DOHH2 (cell line): ENCODE results near the gene SLC6A2.

Experiments
- H3F3A ChIP-seq: fragments of 200-600 bp; sonication (generic), shearing (Covaris generic); 2 replicates; pipeline ENCODE4 v1.6.0; 2016; ENCODE audit warnings: antibody characterized with exemption, mild to moderate bottlenecking; ENCODE audit not compliant: control insufficient read depth, insufficient read depth
- H3K27ac ChIP-seq: fragments of 200-600 bp; sonication (generic); 2 replicates; pipeline ENCODE4 v1.5.1; 2014; ENCODE audit warnings: low read depth, mild to moderate bottlenecking, low read length, moderate library complexity
- H3K27me3 ChIP-seq: fragments of 200-600 bp; sonication (generic); 2 replicates; pipeline ENCODE4 v1.6.1; 2014; ENCODE audit warnings: mild to moderate bottlenecking, low read length, mixed read lengths; ENCODE audit not compliant: control insufficient read depth
- H3K36me3 ChIP-seq: fragments of 200-600 bp; sonication (generic); 2 replicates; pipeline ENCODE4 v1.6.1; 2014; ENCODE audit warnings: mild to moderate bottlenecking, low read length, moderate library complexity, mixed read lengths; ENCODE audit not compliant: control insufficient read depth
- H3K4me1 ChIP-seq: fragments of 200-600 bp; sonication (generic); 2 replicates; pipeline ENCODE4 v1.6.1; 2014; ENCODE audit warnings: mild to moderate bottlenecking, low read length, mixed read lengths; ENCODE audit not compliant: control insufficient read depth
- H3K4me2 ChIP-seq: fragments of 200-600 bp; sonication (generic); 2 replicates; pipeline ENCODE4 v1.6.0; 2014; ENCODE audit warnings: mild to moderate bottlenecking, low read length, moderate library complexity
- H3K4me3 ChIP-seq: fragments of 200-600 bp; sonication (generic); 2 replicates; pipeline ENCODE4 v1.5.1; 2014; ENCODE audit warnings: mild to moderate bottlenecking, low read length, mixed read lengths
- H3K79me2 ChIP-seq: fragments of 200-600 bp; sonication (generic); 2 replicates; pipeline ENCODE4 v1.6.1; 2014; ENCODE audit warnings: mild to moderate bottlenecking, low read length, mixed read lengths; ENCODE audit not compliant: control insufficient read depth
- H3K9me2 ChIP-seq: fragments of 200-600 bp; sonication (generic); replicated peaks from 2 replicates; pipeline ENCODE4 v1.6.1; 2014; ENCODE audit warnings: mild to moderate bottlenecking, low read length, mixed read lengths; ENCODE audit not compliant: control insufficient read depth
- H3K9me3 ChIP-seq: fragments of 200-600 bp; sonication (generic); 2 replicates; pipeline ENCODE4 v1.6.1; 2014; ENCODE audit warnings: antibody characterized with exemption, low read length, mixed read lengths; ENCODE audit not compliant: control insufficient read depth, insufficient read depth
- H4K20me1 ChIP-seq: fragments of 200-600 bp; sonication (generic); 2 replicates; pipeline ENCODE4 v1.6.0; 2014; ENCODE audit warnings: low read depth, mild to moderate bottlenecking, antibody characterized with exemption, low read length, moderate library complexity; ENCODE audit not compliant: control insufficient read depth, insufficient read depth
- EZH2phosphoT487 ChIP-seq: fragments of 200-600 bp; sonication (generic); IDR thresholded peaks from 2 replicates; pipeline ENCODE4 v1.6.1; 2017; ENCODE audit warnings: borderline replicate concordance, mild to moderate bottlenecking, antibody characterized with exemption, low read length, moderate library complexity, mixed read lengths
- TF ChIP-seq, protein P1 (sequence below): fragments of 200-600 bp; sonication (generic); IDR thresholded peaks from one replicate; pipeline ENCODE4 v1.5.1; 2014; ENCODE audit warnings: antibody characterized with exemption, mild to moderate bottlenecking, low read depth, low read length; ENCODE audit not compliant: poor library complexity, severe bottlenecking

SLC6A2 gene

DNA sequence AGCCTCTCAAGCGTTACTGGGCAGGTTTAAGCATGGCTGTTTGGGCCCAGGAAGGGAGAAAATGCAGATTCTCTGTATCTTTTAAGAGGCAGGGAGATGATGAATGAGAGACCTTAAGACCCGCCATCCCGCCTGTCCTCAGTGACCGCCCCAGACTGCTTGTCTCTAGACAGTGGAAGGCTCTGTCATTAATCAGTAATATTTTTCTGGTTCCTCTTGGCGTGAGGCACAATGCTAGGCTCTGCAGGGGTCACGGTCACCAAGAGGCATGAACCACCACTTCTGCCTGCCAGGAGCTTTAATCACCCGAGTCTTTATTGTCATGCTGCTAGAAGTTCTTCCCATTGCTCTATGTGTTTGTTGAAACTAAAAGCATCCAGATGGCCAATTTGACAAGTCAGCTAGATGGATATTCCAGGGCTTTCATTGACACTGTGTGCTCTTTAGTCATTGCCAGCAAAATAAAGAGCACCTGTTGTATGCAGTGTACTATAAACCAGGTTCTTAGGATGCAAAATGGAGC lies 3.2 kb downstream of the SLC6A2 start:
- H3K27me3 ChIP-seq = no peaks in the 10 kb centered on the region
- H3K27ac ChIP-seq = no peak overlapping the region

DNA sequence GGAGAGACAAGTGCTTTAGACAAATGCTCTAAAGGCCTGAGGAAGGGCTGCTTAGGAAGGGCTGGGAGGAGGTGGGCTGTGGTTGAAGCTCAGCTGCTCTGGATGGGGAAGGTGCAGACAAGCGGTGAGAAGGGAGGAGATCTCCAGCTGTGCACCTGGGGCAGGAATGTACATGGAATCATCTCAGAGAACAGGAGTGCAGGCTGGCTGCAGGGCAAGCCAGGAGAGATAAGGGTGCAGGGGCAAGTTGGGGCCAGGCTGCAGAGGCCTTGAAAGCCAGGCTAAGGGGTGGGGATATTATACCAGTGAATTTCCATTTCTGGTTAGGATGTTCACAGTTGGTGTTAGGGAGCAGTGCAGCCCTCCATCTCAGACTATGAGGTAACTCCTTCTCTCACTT lies 4.2 kb downstream of the SLC6A2 start:
- Histone ChIP-seq H3K36me3 (no peaks in the 10 kb centered on the region), H3K4me2 (no peak overlapping the region), H3K4me1 (no peaks in the 10 kb centered on the region), H3F3A (no peaks in the 10 kb centered on the region), H3K79me2 (no peaks in the 10 kb centered on the region), H3K27ac (no peak overlapping the region), H3K9me2 (no peaks in the 10 kb centered on the region), H3K27me3 (no peaks in the 10 kb centered on the region), H3K4me3 (no peak overlapping the region), H4K20me1 (no peaks in the 10 kb centered on the region), H3K9me3 (no peaks in the 10 kb centered on the region)
- TF ChIP-seq, protein P1, sequence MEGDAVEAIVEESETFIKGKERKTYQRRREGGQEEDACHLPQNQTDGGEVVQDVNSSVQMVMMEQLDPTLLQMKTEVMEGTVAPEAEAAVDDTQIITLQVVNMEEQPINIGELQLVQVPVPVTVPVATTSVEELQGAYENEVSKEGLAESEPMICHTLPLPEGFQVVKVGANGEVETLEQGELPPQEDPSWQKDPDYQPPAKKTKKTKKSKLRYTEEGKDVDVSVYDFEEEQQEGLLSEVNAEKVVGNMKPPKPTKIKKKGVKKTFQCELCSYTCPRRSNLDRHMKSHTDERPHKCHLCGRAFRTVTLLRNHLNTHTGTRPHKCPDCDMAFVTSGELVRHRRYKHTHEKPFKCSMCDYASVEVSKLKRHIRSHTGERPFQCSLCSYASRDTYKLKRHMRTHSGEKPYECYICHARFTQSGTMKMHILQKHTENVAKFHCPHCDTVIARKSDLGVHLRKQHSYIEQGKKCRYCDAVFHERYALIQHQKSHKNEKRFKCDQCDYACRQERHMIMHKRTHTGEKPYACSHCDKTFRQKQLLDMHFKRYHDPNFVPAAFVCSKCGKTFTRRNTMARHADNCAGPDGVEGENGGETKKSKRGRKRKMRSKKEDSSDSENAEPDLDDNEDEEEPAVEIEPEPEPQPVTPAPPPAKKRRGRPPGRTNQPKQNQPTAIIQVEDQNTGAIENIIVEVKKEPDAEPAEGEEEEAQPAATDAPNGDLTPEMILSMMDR = no peak
- TF ChIP-seq EZH2phosphoT487 = no peak

More for the DNA sequence above, 3.2 kb downstream of the SLC6A2 start:
- no peak overlapping the region for H3K4me3 ChIP-seq
- no peaks in the 10 kb centered on the region for H3F3A ChIP-seq
- no peak overlapping the region for H3K4me2 ChIP-seq
- no peaks in the 10 kb centered on the region for H3K79me2 ChIP-seq
- no peak for TF ChIP-seq EZH2phosphoT487
- TF ChIP-seq, protein P1 = no peak
- no peaks in the 10 kb centered on the region for H3K36me3 ChIP-seq
- no peaks in the 10 kb centered on the region for H3K4me1 ChIP-seq
- H3K9me2 ChIP-seq = no peaks in the 10 kb centered on the region
- H4K20me1 ChIP-seq = no peaks in the 10 kb centered on the region
- no peaks in the 10 kb centered on the region for H3K9me3 ChIP-seq

DNA sequence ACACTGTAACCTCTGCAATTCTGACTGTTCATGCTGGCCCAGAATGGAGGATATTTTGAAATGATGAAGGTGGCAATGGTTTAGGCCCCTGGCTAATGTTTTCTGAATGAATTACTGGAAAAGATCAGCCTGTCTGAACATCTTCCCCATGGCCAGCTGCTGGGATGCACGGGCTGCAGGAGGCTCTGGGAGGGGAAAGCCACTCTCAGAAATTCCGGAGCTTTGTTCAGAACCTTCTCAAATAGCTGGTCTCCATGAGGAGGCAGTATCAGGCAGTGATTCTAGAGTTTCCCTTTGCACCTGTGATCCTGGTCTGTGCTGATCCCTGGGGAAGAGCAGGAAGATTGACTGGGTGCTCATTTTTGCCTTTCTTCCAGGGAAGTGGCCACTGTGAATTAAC lies 5.0 kb downstream of the SLC6A2 start:
- no peaks in the 10 kb centered on the region for H3K36me3 ChIP-seq
- H3K9me3 ChIP-seq = no peaks in the 10 kb centered on the region
- no peaks in the 10 kb centered on the region for H3K9me2 ChIP-seq
- H3K27ac ChIP-seq = no peak overlapping the region
- TF ChIP-seq EZH2phosphoT487 = no peak
- TF ChIP-seq, protein P1 = no peak
- no peaks in the 10 kb centered on the region for H3F3A ChIP-seq
- no peaks in the 10 kb centered on the region for H3K27me3 ChIP-seq
- no peak overlapping the region for H3K4me2 ChIP-seq
- H3K4me3 ChIP-seq = no peak overlapping the region
- no peaks in the 10 kb centered on the region for H4K20me1 ChIP-seq
- H3K4me1 ChIP-seq = no peaks in the 10 kb centered on the region
- no peaks in the 10 kb centered on the region for H3K79me2 ChIP-seq
